ENCODE results near the gene PRRX2. TPM values are rescaled to one million over a fixed set of nuclear protein-coding genes. Genes with fewer than 3 reads are reported as not detected.

PRRX2 gene
- total and polyA plus RNA-seq, 9 donors = 0.20 to 4.0 (median 0.77) TPM

DNA sequence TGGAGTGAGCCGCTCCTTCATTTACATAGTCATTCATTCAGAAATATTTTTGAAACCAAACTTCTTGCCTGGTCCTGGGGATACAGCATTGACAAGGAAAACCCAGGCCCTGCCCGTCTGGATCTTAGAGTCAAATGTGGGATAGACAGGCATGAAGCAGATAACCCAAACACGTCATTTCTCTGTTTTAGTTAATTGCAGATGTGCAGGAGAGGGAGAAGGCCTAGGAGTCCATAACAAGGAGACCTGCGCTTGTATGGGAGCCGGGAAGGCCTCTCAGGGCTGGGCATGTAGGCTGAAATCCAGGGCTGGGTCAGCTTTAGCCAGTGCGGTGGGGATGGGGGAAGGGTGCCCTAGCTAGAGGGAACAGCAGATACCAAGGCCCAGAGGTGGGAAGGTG lies 43.3 kb downstream of the PRRX2 start:
- Histone ChIP-seq H3K27me3 (no peaks in the 10 kb centered on the region), H3K27ac (no peak overlapping the region), H3K9me3 (no peaks in the 10 kb centered on the region), H3K4me1 (ENCODE audit: insufficient read depth) (peaks cover 10% of the 10 kb centered on the region), H3K36me3 (no peaks in the 10 kb centered on the region), H3K4me3 (no peak overlapping the region)
- intact Hi-C loops (cut with DNase I) = no loop called here
- no peak for DNase-seq
- no peak for TF ChIP-seq EP300 (IDR thresholded peaks at IDR 0.05)
- TF ChIP-seq, protein P1, sequence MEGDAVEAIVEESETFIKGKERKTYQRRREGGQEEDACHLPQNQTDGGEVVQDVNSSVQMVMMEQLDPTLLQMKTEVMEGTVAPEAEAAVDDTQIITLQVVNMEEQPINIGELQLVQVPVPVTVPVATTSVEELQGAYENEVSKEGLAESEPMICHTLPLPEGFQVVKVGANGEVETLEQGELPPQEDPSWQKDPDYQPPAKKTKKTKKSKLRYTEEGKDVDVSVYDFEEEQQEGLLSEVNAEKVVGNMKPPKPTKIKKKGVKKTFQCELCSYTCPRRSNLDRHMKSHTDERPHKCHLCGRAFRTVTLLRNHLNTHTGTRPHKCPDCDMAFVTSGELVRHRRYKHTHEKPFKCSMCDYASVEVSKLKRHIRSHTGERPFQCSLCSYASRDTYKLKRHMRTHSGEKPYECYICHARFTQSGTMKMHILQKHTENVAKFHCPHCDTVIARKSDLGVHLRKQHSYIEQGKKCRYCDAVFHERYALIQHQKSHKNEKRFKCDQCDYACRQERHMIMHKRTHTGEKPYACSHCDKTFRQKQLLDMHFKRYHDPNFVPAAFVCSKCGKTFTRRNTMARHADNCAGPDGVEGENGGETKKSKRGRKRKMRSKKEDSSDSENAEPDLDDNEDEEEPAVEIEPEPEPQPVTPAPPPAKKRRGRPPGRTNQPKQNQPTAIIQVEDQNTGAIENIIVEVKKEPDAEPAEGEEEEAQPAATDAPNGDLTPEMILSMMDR (IDR thresholded peaks at IDR 0.05) = no peak
- no peak for TF ChIP-seq POLR2A (IDR thresholded peaks at IDR 0.05)
- WGBS, 3 donors = 88 to 90% (median 89%) methylated on average over 6 of the region's 6 CpGs

DNA sequence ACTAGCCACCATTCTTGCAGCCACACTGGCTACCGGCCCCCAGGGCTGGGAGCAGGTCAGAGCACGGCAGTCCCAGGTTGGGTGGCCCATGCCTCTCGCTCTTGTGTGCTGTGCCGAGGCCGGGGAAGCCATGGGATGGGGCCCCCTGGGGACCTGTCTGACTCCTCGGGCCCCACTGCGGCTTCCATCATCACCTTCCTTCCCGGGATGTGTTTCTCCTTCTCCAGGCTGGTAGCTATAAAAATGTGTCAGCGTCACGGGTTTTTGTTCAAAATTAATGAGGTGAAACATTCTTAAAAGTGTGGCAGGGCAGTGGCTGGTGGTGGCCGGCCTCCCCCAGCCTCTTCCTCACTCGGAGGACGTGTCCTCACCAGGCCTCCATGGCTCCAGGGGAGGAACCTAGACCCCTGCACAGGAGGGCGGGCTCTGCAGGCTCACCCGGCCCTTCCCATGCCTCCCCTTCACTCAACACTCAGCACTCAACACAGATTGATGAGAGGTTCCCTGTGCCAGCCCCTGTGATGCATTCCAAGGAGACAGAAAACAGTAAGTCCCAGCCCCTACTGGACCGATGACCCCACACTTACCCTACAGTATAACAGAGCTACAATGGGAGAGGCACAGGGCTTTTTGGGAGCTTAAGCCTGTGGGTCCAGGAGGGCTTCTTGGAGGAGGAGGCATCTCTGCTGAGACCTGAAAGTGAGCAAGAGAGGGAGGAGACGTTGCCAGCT lies 44.2 kb downstream of the PRRX2 start:
- Histone ChIP-seq H3K4me3 (no peak overlapping the region), H3K27me3 (no peaks in the 10 kb centered on the region), H3K36me3 (no peaks in the 10 kb centered on the region), H3K9me3 (no peaks in the 10 kb centered on the region), H3K27ac (no peak overlapping the region), H3K4me1 (ENCODE audit: insufficient read depth) (peaks cover 10% of the 10 kb centered on the region)
- DNase-seq = no peak
- TF ChIP-seq EP300 (IDR thresholded peaks at IDR 0.05) (no peak), POLR2A (IDR thresholded peaks at IDR 0.05) (no peak)
- TF ChIP-seq, protein P1 (IDR thresholded peaks at IDR 0.05) = no peak
- intact Hi-C loops (cut with DNase I) = loop anchor here in 1 of 4 donors (5.0 kb wide), 1 partner anchor 53 kb away; no protein-coding TSS in a partner anchor
- 84 to 87% (median 85%) methylated on average over 17 of the region's 17 CpGs for WGBS, 3 donors

DNA sequence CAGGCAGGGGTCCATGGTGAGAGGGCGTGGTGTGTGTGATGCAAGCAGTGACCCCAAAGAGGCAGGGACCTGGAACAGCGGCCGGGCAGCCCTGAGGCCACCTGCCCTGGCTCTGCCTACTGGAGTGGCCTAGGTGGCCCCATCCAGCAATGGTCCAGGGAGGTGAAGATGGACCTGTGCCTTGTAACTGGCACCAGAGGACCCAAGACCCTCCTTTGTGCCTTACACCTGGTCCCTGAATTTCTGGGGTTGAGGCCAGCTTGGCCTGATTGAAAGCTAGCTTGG lies 44.7 kb downstream of the PRRX2 start:
- 94 to 97% (median 97%) methylated on average over 3 of the region's 3 CpGs for WGBS, 3 donors
- Histone ChIP-seq H3K36me3 (no peaks in the 10 kb centered on the region), H3K4me1 (ENCODE audit: insufficient read depth) (peaks cover 10% of the 10 kb centered on the region), H3K27ac (no peak overlapping the region), H3K4me3 (no peak overlapping the region), H3K27me3 (no peaks in the 10 kb centered on the region), H3K9me3 (no peaks in the 10 kb centered on the region)
- no peak for DNase-seq
- TF ChIP-seq POLR2A (IDR thresholded peaks at IDR 0.05) (no peak), EP300 (IDR thresholded peaks at IDR 0.05) (no peak)
- TF ChIP-seq, protein P1 (IDR thresholded peaks at IDR 0.05) = no peak
- intact Hi-C loops (cut with DNase I) = loop anchor here in 1 of 4 donors (5.0 kb wide), 1 partner anchor 52 kb away; no protein-coding TSS in a partner anchor

DNA sequence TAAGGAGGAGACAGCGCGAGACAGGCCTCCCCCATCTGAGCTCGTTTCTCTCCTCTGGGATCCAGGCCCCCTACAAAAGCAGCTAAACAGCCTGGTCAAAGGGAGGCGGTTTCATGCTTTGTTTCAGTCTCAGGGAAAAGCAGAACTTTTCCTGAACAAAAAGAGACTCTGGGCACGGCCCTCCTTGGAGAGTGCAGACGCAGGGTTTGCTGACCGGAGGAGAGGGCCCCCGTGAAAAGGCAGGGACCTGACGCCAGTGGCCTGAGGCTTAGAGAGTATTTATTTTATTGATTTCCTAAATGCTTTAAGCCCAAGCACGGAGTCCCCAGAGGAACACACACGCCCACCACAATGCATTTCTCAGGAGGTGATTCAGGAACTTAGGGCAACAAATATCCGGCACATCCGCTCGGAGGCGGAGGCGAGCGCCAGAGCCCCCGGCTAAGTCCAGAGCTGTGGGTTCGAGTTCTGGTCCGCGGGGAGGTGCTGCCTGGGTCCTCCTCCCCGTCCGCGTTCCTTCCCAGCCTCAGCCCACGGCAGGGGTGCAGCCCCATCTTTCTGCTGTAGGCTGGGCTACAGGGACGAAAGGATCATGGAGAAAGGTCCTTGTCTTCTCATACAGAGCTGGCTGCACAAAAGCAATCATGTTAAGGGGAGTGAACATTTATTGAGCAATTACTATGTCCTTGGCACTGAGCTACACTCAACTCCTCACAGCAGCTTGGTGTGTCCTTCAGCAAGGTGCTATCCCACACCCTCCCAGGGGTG lies 47.4 kb downstream of the PRRX2 start:
- Histone ChIP-seq H3K36me3 (no peaks in the 10 kb centered on the region), H3K27me3 (no peaks in the 10 kb centered on the region), H3K4me1 (ENCODE audit: insufficient read depth) (peaks cover 10% of the 10 kb centered on the region), H3K27ac (peak overlapping the region; percentile 8), H3K9me3 (no peaks in the 10 kb centered on the region), H3K4me3 (no peak overlapping the region)
- TF ChIP-seq POLR2A (IDR thresholded peaks at IDR 0.05) (no peak), EP300 (IDR thresholded peaks at IDR 0.05) (no peak)
- TF ChIP-seq, protein P1 (IDR thresholded peaks at IDR 0.05) = no peak
- no peak for DNase-seq
- 52 to 56% (median 53%) methylated on average over 26 of the region's 26 CpGs for WGBS, 3 donors
- intact Hi-C loops (cut with DNase I) = loop anchor here in 1 of 4 donors (5.0 kb wide), 1 partner anchor 49 kb away; no protein-coding TSS in a partner anchor
